HuH-7 (cell line): ENCODE measurements around the gene STPG3.
A peak's percentile ranks its signal among the peaks of the same experiment; 100 is the strongest.

Experiments
- DNase-seq: peaks from one replicate; pipeline ENCODE4 v3.0.0; 2011; ENCODE audit warnings: low spot score

The STPG3 gene

GRCh38 chr9:137280474-137281344, 29.6 kb downstream of the STPG3 start:
- DNase-seq, result peak; percentile 72

GRCh38 chr9:137281345-137282116, 30.4 kb downstream of the STPG3 start:
- no peak for DNase-seq

- peak; percentile 94 for DNase-seq
Measured at GRCh38 chr9:137286975-137287383, 35.9 kb downstream of the STPG3 start.

- no peak for DNase-seq
Measured at GRCh38 chr9:137293094-137293481, 42.0 kb downstream of the STPG3 start.

- no peak for DNase-seq
Measured at GRCh38 chr9:137293482-137294090, 42.5 kb downstream of the STPG3 start.

GRCh38 chr9:137294091-137294680, 43.1 kb downstream of the STPG3 start:
- peak; percentile 92 for DNase-seq

GRCh38 chr9:137294681-137295237, 43.7 kb downstream of the STPG3 start:
- DNase-seq, result peak; percentile 78

- DNase-seq, result peak; percentile 92
Measured at GRCh38 chr9:137295238-137295811, 44.2 kb downstream of the STPG3 start.

GRCh38 chr9:137295849-137296669, 45.0 kb downstream of the STPG3 start:
- no peak for DNase-seq

- no peak for DNase-seq
Measured at GRCh38 chr9:137296670-137297664, 45.9 kb downstream of the STPG3 start.

GRCh38 chr9:137297966-137298365, 46.9 kb downstream of the STPG3 start:
- no peak for DNase-seq

- DNase-seq, result no peak
Measured at GRCh38 chr9:137298401-137299202, 47.5 kb downstream of the STPG3 start.

GRCh38 chr9:137299203-137299565, 48.1 kb downstream of the STPG3 start:
- DNase-seq, result no peak

GRCh38 chr9:137299938-137300337, 48.9 kb downstream of the STPG3 start:
- DNase-seq, result no peak

GRCh38 chr9:137300567-137301080, 49.5 kb downstream of the STPG3 start:
- no peak for DNase-seq

- DNase-seq, result peak; percentile 77
Measured at GRCh38 chr9:137301081-137301947, 50.2 kb downstream of the STPG3 start.

GRCh38 chr9:137302118-137302448, 51.0 kb downstream of the STPG3 start, which contains the start of gene NRARP:
Gene NRARP, minus strand, starts transcription at chr9:137302271. Its CDS starts 343 bp downstream, at chr9:137301928.
- DNase-seq, result peak; percentile 84
